Heart right ventricle (tissue), 16 donors: ENCODE measurements around the gene ACSM2A. TPM values are rescaled to one million over a fixed set of nuclear protein-coding genes. Genes with fewer than 3 reads are reported as not detected.
"Not testable (repeated sequence)": the region's sequence is repeated elsewhere in the genome, so short reads cannot be mapped to it uniquely, and the experiment has no call there.

Experiments
- ATAC-seq, 8 donors: fragments of 200-7000 bp; cut with Tn5 transposase; one replicate each; pipeline ENCODE4 v1.9.1; 2020; ENCODE audit warnings: mild to moderate bottlenecking in 8 of 8, moderate library complexity in 8 of 8, moderate number of reproducible peaks in 1 of 8
- DNase-seq, 2 donors: peaks; one replicate each; pipeline ENCODE4 v3.0.0-alpha.2; 2020
- H3K27ac ChIP-seq, 10 donors: fragments of 200-600 bp; sonication (generic) in 2 of 10; one replicate each; pipeline versions ENCODE4 v1.5.0 to v1.8.0; 2020 to 2022; ENCODE audit warnings: mild to moderate bottlenecking in 3 of 10
- H3K27me3 ChIP-seq, 7 donors: fragments of 200-600 bp; one replicate each; pipeline ENCODE4 v1.8.0; 2021 to 2022; ENCODE audit warnings: mild to moderate bottlenecking in 2 of 7
- H3K36me3 ChIP-seq, 9 donors: fragments of 200-600 bp; sonication (generic) in 1 of 9; one replicate each; pipeline versions ENCODE4 v1.5.0 to v1.8.0; 2020 to 2022; ENCODE audit warnings: mild to moderate bottlenecking in 2 of 9
- H3K4me1 ChIP-seq, 9 donors: fragments of 200-600 bp; sonication (generic) in 1 of 9; one replicate each; pipeline versions ENCODE4 v1.5.0 to v1.8.0; 2020 to 2022; ENCODE audit warnings: mild to moderate bottlenecking in 4 of 9
- H3K4me3 ChIP-seq, 10 donors: fragments of 200-600 bp; sonication (generic) in 2 of 10; one replicate each; pipeline versions ENCODE4 v1.5.0 to v1.8.0; 2020 to 2022; ENCODE audit warnings: mild to moderate bottlenecking in 7 of 10, moderate library complexity in 2 of 10
- H3K9me3 ChIP-seq, 11 donors: fragments of 200-600 bp in 10 of 11; sonication (generic) in 2 of 11; one replicate each; pipeline versions ENCODE4 v1.5.0 to v1.8.0; 2013 to 2022; ENCODE audit warnings: mild to moderate bottlenecking in 2 of 11, control low read depth in 1 of 11, moderate library complexity in 1 of 11
- WGBS, 2 donors: extraction: QIAGEN DNeasy Blood & Tissue Kit; methylation state at CpG; one replicate each; pipeline ENCODE4 v1.1.7; 2013; ENCODE audit warnings: inconsistent platforms in 1 of 2; 5-methylcytosine and 5-hydroxymethylcytosine counted together
- intact Hi-C, 10 donors: fragments of 100-400 bp; cut with DNase I; formaldehyde crosslinking; loops; one replicate each; pipeline versions ENCODE4 v1.11.1 to v1.14.2; 2022
- polyA plus RNA-seq, 2 donors: library from polyadenylated mRNA; stranded (reverse); fragments of 200-250 nt; gene quantifications; one replicate each; pipeline ENCODE4 v1.2.3, GENCODE V29; 2013
- total RNA-seq, 10 donors: library from RNA; stranded (reverse); fragmentation: NEBNext Ultra II Directional in 3 of 10; extraction: Animal tissue kit (Norgen Biotek cat#: 25700) in 3 of 10; gene quantifications; one replicate each; pipeline versions ENCODE4 v1.2.1 to v1.2.4, GENCODE V29; 2021 to 2023
- TF ChIP-seq, protein P1 (sequence below), 9 donors: fragments of 200-600 bp; sonication (generic) in 2 of 9; IDR thresholded peaks; one replicate each; pipeline versions ENCODE4 v1.5.0 to v1.8.0; 2021 to 2022; ENCODE audit warnings: antibody characterized with exemption in 9 of 9, mild to moderate bottlenecking in 5 of 9, moderate library complexity in 1 of 9
- donor health status: Arrhythmogenic right ventricular cardiomyopathy.
- donor health status: ischemic (EF 13 %, LVEDD 7.1; RV severe dilation, severe dysfunction).
- donor health status: healthy with polysubstance abuse.
- donor health status: DM: no; HTN: yes; CAD: no.
- donor health status: DM: no; HTN: no; CAD: no.
- donor health status: ischemic (EF 25% LVEDD 6.9; RV normal size, moderate dysfunction).
- donor health status: ischemic (EF 25% LVEDD 5.7; RV mildly dilated, moderate dysfunction).
- donor health status: healthy.
- donor health status: DM: yes; HTN: yes; CAD: no.
- donor health status: Ischemic cardiomyopathy.
- donor health status: ischemic (EF 35%, LVEDD 5.7; RV mildly dilated, moderate dysfunction).
- donor health status: nonischemic (EF 11% LVEDD 7.7; RV severe dilation, severe dysfunction).
- donor health status: DM: yes; HTN: yes; CAD: no.
- donor health status: PGD.
- donor health status: ischemic (EF 29% LVEDD 5.4; RV normal size, mild dysfunction).
- donor health status: nonischemic (EF 23%, LVEDD 6.1; RV moderate dilation, normal function).

Gene ACSM2A
- total and polyA plus RNA-seq, 12 donors: not detected

DNA sequence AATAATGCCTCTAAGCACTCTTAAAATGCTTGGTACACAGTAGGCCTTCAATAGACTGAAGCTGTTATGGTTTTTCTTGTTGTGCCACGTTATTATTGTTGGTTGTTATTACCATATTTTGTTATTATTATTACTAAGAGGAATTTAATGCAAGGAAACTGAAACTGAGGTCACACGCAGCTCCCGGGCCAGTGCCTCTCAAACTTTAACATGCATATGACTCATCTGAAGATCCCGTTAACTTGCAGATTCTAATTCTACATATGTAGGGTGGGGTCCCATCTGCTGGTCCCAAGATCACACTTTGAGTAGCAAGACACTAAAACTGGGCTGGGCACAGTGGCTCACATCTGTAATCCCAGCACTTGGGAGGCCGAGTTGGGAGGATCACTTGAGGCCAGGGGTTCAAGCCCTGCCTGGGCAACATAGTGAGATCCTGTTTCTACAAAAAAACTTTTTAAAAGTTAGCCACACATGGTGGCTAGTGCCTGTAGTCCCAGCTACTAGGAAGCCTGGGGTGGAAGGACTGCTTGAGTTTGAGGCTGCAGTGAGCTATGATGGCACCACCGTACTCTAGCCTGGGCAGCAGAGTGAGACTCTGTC is 41.1 kb upstream of the ACSM2A start:
- Histone ChIP-seq H3K4me1 (peaks cover 0 to 6% (median 0%) of the 10 kb centered on the region in 9 donors), H3K27ac (peak overlapping the region in 2 of 10 donors; percentile 55 to 64), H3K27me3 (no peaks in the 10 kb centered on the region), H3K4me3 (peak overlapping the region in 3 of 10 donors; percentile 4 to 36 (median 31)), H3K36me3 (no peaks in the 10 kb centered on the region), H3K9me3 (peaks cover 0 to 5% (median 0%) of the 10 kb centered on the region in 11 donors)
- peak in 1 of 8 donors; percentile 51 for ATAC-seq
- no peak for DNase-seq
- intact Hi-C loops: no loop called here
- TF ChIP-seq, protein P1, sequence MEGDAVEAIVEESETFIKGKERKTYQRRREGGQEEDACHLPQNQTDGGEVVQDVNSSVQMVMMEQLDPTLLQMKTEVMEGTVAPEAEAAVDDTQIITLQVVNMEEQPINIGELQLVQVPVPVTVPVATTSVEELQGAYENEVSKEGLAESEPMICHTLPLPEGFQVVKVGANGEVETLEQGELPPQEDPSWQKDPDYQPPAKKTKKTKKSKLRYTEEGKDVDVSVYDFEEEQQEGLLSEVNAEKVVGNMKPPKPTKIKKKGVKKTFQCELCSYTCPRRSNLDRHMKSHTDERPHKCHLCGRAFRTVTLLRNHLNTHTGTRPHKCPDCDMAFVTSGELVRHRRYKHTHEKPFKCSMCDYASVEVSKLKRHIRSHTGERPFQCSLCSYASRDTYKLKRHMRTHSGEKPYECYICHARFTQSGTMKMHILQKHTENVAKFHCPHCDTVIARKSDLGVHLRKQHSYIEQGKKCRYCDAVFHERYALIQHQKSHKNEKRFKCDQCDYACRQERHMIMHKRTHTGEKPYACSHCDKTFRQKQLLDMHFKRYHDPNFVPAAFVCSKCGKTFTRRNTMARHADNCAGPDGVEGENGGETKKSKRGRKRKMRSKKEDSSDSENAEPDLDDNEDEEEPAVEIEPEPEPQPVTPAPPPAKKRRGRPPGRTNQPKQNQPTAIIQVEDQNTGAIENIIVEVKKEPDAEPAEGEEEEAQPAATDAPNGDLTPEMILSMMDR (IDR thresholded peaks at IDR 0.05): no peak
- WGBS, 2 donors: 84 to 89% methylated on average over 6 of the region's 6 CpGs

DNA sequence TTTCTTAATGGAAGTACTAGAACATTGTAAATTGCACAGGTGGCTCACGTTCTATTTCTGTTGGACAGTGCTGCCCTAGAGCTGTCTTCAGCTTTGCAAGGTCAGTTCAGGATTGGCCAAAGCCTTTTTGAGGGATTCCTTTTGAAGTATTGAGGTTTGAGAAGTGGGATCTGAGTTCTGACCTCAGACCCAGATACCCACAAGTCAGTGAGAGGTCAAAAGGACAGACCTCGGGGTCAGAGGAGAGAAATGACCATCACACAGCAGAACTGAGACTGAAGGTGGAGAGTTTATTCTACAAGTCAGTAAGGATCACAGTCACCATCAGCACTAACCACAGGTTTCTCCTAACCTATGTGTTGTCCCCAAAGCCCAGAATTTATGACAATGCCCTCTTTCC is 40.3 kb upstream of the ACSM2A start:
- ATAC-seq (no peak), DNase-seq (no peak)
- TF ChIP-seq, protein P1 (IDR thresholded peaks at IDR 0.05): no peak
- H3K27me3 ChIP-seq: no peaks in the 10 kb centered on the region
- 83 to 85% methylated on average over 2 of the region's 2 CpGs for WGBS, 2 donors
- H3K27ac ChIP-seq: no peak overlapping the region
- no peaks in the 10 kb centered on the region for H3K36me3 ChIP-seq
- no peak overlapping the region for H3K4me3 ChIP-seq
- peaks cover 0 to 5% (median 0%) of the 10 kb centered on the region in 11 donors for H3K9me3 ChIP-seq
- H3K4me1 ChIP-seq: peaks cover 0 to 6% (median 0%) of the 10 kb centered on the region in 9 donors
- intact Hi-C loops: no loop called here

DNA sequence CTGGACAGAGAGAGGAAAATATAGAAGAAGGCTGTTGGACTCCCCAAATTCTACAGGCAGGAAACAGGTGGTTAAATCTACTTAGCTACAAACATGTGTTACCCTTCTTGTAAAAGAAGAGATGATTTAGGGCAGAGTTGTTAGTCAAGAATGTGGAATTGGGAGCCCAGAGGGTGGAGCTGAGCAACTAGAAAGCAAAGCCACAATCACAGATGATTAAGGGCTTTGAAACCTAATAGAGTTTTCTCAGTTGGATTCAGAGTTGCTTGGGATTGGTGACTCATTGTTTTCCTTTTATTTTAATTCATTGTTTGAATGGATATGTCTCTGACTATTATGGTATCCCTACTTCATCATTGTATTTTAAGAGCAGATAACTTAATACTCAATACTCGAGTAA is 35.8 kb upstream of the ACSM2A start:
- ATAC-seq (no peak), DNase-seq (no peak)
- intact Hi-C loops: no loop called here
- WGBS, 2 donors: 73 to 75% methylated on average over 1 of the region's 1 CpG
- peaks cover 0 to 5% (median 0%) of the 10 kb centered on the region in 11 donors for H3K9me3 ChIP-seq
- H3K27me3 ChIP-seq: no peaks in the 10 kb centered on the region
- H3K4me3 ChIP-seq: no peak overlapping the region
- TF ChIP-seq, protein P1 (IDR thresholded peaks at IDR 0.05): no peak
- no peaks in the 10 kb centered on the region for H3K36me3 ChIP-seq
- H3K4me1 ChIP-seq: no peaks in the 10 kb centered on the region
- no peak overlapping the region for H3K27ac ChIP-seq

DNA sequence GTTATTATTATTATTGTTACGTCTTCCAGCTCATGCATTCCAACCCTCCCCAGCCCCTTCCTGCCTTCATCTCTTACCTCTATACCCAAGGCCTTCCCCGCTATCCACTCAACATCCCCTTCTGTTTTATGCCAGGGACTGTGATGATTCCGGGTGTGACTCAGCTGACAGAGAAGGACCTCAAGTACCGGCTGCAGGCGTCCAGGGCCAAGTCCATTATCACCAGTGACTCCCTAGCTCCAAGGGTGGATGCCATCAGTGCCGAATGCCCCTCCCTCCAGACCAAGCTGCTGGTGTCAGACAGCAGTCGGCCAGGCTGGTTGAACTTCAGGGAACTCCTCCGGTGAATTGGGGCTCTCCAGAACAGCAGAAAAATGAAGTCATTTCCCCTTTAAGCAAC is 32.2 kb upstream of the ACSM2A start:
- H3K4me3 ChIP-seq, intact Hi-C loops, H3K27me3 ChIP-seq, H3K4me1 ChIP-seq, H3K36me3 ChIP-seq, H3K27ac ChIP-seq, H3K9me3 ChIP-seq: not testable (repeated sequence)
- ATAC-seq: peak in 4 of 8 donors; percentile 53 to 97 (median 74)
- peak in 1 of 2 donors; percentile 44 for DNase-seq
- WGBS, 2 donors: 53 to 59% methylated on average over 8 of the region's 8 CpGs

DNA sequence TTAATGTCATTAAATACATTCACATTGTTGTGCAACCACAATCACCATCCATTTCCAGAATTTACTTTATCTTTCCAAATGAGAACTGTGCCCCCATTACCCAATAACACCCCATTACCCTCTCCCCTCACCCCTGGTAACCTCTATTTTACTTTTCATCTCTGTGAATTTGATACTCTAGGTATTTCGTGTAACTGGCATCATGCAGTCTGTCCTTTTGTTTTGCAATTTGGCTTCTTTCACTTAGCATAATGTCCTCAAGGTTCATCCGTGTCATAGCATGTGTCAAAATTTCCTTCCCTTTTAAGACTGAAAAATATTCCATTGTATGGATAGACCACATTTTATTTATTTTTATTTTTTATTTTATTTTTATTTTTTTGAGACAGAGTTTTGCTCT is 29.6 kb upstream of the ACSM2A start:
- DNase-seq, H3K27ac ChIP-seq, ATAC-seq, H3K4me1 ChIP-seq, intact Hi-C loops, H3K9me3 ChIP-seq, H3K4me3 ChIP-seq, H3K36me3 ChIP-seq, H3K27me3 ChIP-seq: not testable (repeated sequence)
- WGBS, 2 donors: 71 to 84% methylated on average over 2 of the region's 2 CpGs

DNA sequence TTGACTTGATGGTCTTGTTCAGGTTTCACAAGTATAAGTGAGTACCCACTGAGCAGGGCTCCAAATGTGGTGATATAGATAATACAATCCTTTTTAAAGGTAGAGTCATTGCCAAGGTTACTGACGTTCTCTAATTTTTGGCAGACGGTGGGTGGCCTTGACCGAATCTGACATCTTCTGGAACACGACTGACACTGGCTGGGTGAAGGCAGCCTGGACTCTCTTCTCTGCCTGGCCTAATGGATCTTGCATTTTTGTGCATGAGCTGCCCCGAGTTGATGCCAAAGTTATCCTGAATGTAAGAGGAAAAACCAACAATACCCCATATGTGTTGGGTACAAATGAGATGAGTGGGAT is 27.6 kb upstream of the ACSM2A start:
- ATAC-seq, H3K4me1 ChIP-seq, H3K9me3 ChIP-seq, DNase-seq, H3K27ac ChIP-seq, H3K27me3 ChIP-seq, H3K4me3 ChIP-seq, intact Hi-C loops, H3K36me3 ChIP-seq: not testable (repeated sequence)
- WGBS, 2 donors: 78 to 85% methylated on average over 5 of the region's 5 CpGs
